ENCODE data around the gene CRTC1. TPM values are rescaled to one million over a fixed set of nuclear protein-coding genes. Genes with fewer than 3 reads are reported as not detected.
"Not testable (repeated sequence)": the region's sequence is repeated elsewhere in the genome, so short reads cannot be mapped to it uniquely, and the experiment has no call there.

CRTC1 gene
- total RNA-seq, 1 donor from 2014 or later, result 7.0 TPM

GRCh38 chr19:18680148-18680547 lies 3.3 kb upstream of the CRTC1 start:
- H3K27me3 Mint-ChIP-seq (ENCODE audit: low read depth); DNase-seq (ENCODE audit: low spot score); H3K9me3 Mint-ChIP-seq; H3K36me3 Mint-ChIP-seq (ENCODE audit: low read depth); H3K4me3 Mint-ChIP-seq (ENCODE audit: low read depth); H3K27ac Mint-ChIP-seq; H3K4me1 Mint-ChIP-seq (ENCODE audit: low read depth): not testable (repeated sequence)
- intact Hi-C loops (cut with micrococcal nuclease), result loop anchor here (10.0 kb wide), 1 partner anchor 165 kb away; no protein-coding TSS in a partner anchor

DNA sequence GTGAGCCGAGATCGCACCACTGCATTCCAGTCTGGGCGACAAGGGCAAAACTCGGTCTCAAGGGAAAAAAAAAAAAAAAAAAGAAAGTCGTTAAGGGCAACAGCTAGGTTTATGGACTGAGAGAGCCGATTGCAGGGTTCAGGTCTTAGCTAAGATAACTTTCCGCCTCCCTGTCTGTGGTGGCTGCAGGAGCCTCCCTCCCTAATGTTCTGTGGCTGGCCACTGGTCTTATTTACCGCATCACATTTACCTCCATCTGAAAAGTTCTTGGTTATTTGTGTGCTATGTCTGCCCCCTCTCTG lies 722 bp upstream of the CRTC1 start:
- Mint-ChIP-seq H3K27me3 (ENCODE audit: low read depth) (peaks cover 2% of the 10 kb centered on the region), H3K4me3 (ENCODE audit: low read depth) (peak overlapping the region; percentile 79), H3K4me1 (ENCODE audit: low read depth) (peaks cover 5% of the 10 kb centered on the region), H3K36me3 (ENCODE audit: low read depth) (no peaks in the 10 kb centered on the region), H3K27ac (peak overlapping the region; percentile 71), H3K9me3 (no peaks in the 10 kb centered on the region)
- DNase-seq (ENCODE audit: low spot score), result no peak
- intact Hi-C loops (cut with micrococcal nuclease), result loop anchor here (10.0 kb wide), 1 partner anchor 162 kb away; no protein-coding TSS in a partner anchor

DNA sequence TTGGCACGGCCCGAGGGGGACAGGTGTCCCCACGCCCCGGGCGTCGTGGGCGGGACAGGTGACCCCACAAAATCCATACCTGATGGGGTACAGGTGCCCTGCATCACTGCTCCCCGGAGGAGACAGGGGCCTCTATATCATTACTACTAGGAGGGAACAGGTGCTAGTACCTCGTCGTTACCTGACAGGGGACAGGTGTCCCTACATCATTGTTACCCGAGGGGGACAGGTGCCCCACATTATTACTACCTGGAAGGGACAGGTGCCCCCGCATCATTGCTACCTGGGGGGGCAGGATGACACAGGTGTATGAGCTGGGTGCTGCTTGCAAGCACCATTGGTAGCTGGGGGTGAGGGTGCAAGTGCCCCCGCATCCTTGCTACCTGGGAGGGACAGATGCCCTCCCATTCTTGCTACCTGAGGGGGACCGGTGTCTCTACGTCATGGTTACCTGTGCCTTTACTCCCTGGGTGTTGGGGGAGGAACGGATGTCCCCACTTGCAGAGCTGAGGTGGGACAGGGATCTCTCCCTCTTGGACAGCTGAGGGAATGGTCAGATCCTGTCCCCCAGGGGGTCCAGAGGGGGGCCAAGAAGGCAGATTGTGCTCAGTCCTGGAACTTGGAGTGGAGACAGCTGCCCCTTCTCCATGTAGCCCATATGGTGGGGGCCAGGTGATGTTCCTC lies 620 bp downstream of the CRTC1 start:
- H3K4me1 Mint-ChIP-seq (ENCODE audit: low read depth), result peaks cover 5% of the 10 kb centered on the region
- no peaks in the 10 kb centered on the region for H3K9me3 Mint-ChIP-seq
- intact Hi-C loops (cut with micrococcal nuclease), result loop anchor here (10.0 kb wide), 1 partner anchor 161 kb away; no protein-coding TSS in a partner anchor
- H3K36me3 Mint-ChIP-seq (ENCODE audit: low read depth), result no peaks in the 10 kb centered on the region
- no peak overlapping the region for H3K27ac Mint-ChIP-seq
- DNase-seq (ENCODE audit: low spot score), result no peak
- H3K4me3 Mint-ChIP-seq (ENCODE audit: low read depth), result peak overlapping the region; percentile 58
- H3K27me3 Mint-ChIP-seq (ENCODE audit: low read depth), result peaks cover 2% of the 10 kb centered on the region

GRCh38 chr19:18684642-18684993 lies 1.1 kb downstream of the CRTC1 start:
- intact Hi-C loops (cut with micrococcal nuclease), result loop anchor here (10.0 kb wide), 1 partner anchor 160 kb away; no protein-coding TSS in a partner anchor
- H3K27ac Mint-ChIP-seq, result no peak overlapping the region
- H3K36me3 Mint-ChIP-seq (ENCODE audit: low read depth), result no peaks in the 10 kb centered on the region
- H3K4me1 Mint-ChIP-seq (ENCODE audit: low read depth), result peaks cover 5% of the 10 kb centered on the region
- no peak for DNase-seq (ENCODE audit: low spot score)
- H3K9me3 Mint-ChIP-seq, result no peaks in the 10 kb centered on the region
- H3K4me3 Mint-ChIP-seq (ENCODE audit: low read depth), result peak overlapping the region; percentile 58
- peaks cover 2% of the 10 kb centered on the region for H3K27me3 Mint-ChIP-seq (ENCODE audit: low read depth)

- DNase-seq (ENCODE audit: low spot score), result no peak
- H3K4me1 Mint-ChIP-seq (ENCODE audit: low read depth), result peaks cover 5% of the 10 kb centered on the region
- intact Hi-C loops (cut with micrococcal nuclease), result loop anchor here (10.0 kb wide), 1 partner anchor 159 kb away; no protein-coding TSS in a partner anchor
- H3K9me3 Mint-ChIP-seq, result no peaks in the 10 kb centered on the region
- peaks cover 2% of the 10 kb centered on the region for H3K27me3 Mint-ChIP-seq (ENCODE audit: low read depth)
- H3K36me3 Mint-ChIP-seq (ENCODE audit: low read depth), result no peaks in the 10 kb centered on the region
- H3K4me3 Mint-ChIP-seq (ENCODE audit: low read depth), result no peak overlapping the region
- H3K27ac Mint-ChIP-seq, result no peak overlapping the region
These were observed 2.2 kb downstream of the CRTC1 start for GRCh38 chr19:18685597-18686190.

- intact Hi-C loops (cut with micrococcal nuclease), result loop anchor here (10.0 kb wide), 1 partner anchor 157 kb away; no protein-coding TSS in a partner anchor
- Mint-ChIP-seq H3K36me3 (ENCODE audit: low read depth) (no peaks in the 10 kb centered on the region), H3K4me3 (ENCODE audit: low read depth) (no peak overlapping the region)
These were observed 4.4 kb downstream of the CRTC1 start for GRCh38 chr19:18687740-18688465.

GRCh38 chr19:18696023-18696422 lies 12.5 kb downstream of the CRTC1 start:
- DNase-seq (ENCODE audit: low spot score), result no peak
- Mint-ChIP-seq H3K36me3 (ENCODE audit: low read depth) (no peaks in the 10 kb centered on the region), H3K27me3 (ENCODE audit: low read depth) (no peaks in the 10 kb centered on the region), H3K27ac (no peak overlapping the region), H3K4me1 (ENCODE audit: low read depth) (peaks cover 15% of the 10 kb centered on the region), H3K9me3 (no peaks in the 10 kb centered on the region), H3K4me3 (ENCODE audit: low read depth) (no peak overlapping the region)
- intact Hi-C loops (cut with micrococcal nuclease), result no loop called here

More at GRCh38 chr19:18687740-18688465, 4.4 kb downstream of the CRTC1 start:
- peaks cover 3% of the 10 kb centered on the region for H3K4me1 Mint-ChIP-seq (ENCODE audit: low read depth)
- no peaks in the 10 kb centered on the region for H3K27me3 Mint-ChIP-seq (ENCODE audit: low read depth)
- no peak overlapping the region for H3K27ac Mint-ChIP-seq
- DNase-seq (ENCODE audit: low spot score), result no peak
- no peaks in the 10 kb centered on the region for H3K9me3 Mint-ChIP-seq

- no peak for DNase-seq (ENCODE audit: low spot score)
- peaks cover 19% of the 10 kb centered on the region for H3K4me1 Mint-ChIP-seq (ENCODE audit: low read depth)
- H3K4me3 Mint-ChIP-seq (ENCODE audit: low read depth), result no peak overlapping the region
- intact Hi-C loops (cut with micrococcal nuclease), result no loop called here
- H3K36me3 Mint-ChIP-seq (ENCODE audit: low read depth), result no peaks in the 10 kb centered on the region
- no peaks in the 10 kb centered on the region for H3K9me3 Mint-ChIP-seq
- H3K27me3 Mint-ChIP-seq (ENCODE audit: low read depth), result peaks cover 3% of the 10 kb centered on the region
- H3K27ac Mint-ChIP-seq, result no peak overlapping the region
These were observed 14.2 kb downstream of the CRTC1 start for GRCh38 chr19:18697680-18698079.

- H3K4me3 Mint-ChIP-seq (ENCODE audit: low read depth), result peak overlapping the region; percentile 39
- H3K27me3 Mint-ChIP-seq (ENCODE audit: low read depth), result peaks cover 3% of the 10 kb centered on the region
- no peak for DNase-seq (ENCODE audit: low spot score)
- no peaks in the 10 kb centered on the region for H3K9me3 Mint-ChIP-seq
- H3K36me3 Mint-ChIP-seq (ENCODE audit: low read depth), result no peaks in the 10 kb centered on the region
- intact Hi-C loops (cut with micrococcal nuclease), result no loop called here
- H3K27ac Mint-ChIP-seq, result no peak overlapping the region
- H3K4me1 Mint-ChIP-seq (ENCODE audit: low read depth), result peaks cover 19% of the 10 kb centered on the region
These were observed 15.1 kb downstream of the CRTC1 start for GRCh38 chr19:18698321-18699167.

GRCh38 chr19:18699403-18700054 lies 16.0 kb downstream of the CRTC1 start:
- H3K36me3 Mint-ChIP-seq (ENCODE audit: low read depth), result no peaks in the 10 kb centered on the region
- peak overlapping the region; percentile 58 for H3K4me3 Mint-ChIP-seq (ENCODE audit: low read depth)
- no peaks in the 10 kb centered on the region for H3K9me3 Mint-ChIP-seq
- intact Hi-C loops (cut with micrococcal nuclease), result no loop called here
- peaks cover 19% of the 10 kb centered on the region for H3K4me1 Mint-ChIP-seq (ENCODE audit: low read depth)
- no peak for DNase-seq (ENCODE audit: low spot score)
- no peak overlapping the region for H3K27ac Mint-ChIP-seq
- H3K27me3 Mint-ChIP-seq (ENCODE audit: low read depth), result peaks cover 3% of the 10 kb centered on the region

GRCh38 chr19:18700501-18701249 lies 17.2 kb downstream of the CRTC1 start:
- intact Hi-C loops (cut with micrococcal nuclease), result no loop called here
- peak; percentile 55 for DNase-seq (ENCODE audit: low spot score)
- Mint-ChIP-seq H3K27me3 (ENCODE audit: low read depth) (peaks cover 3% of the 10 kb centered on the region), H3K4me1 (ENCODE audit: low read depth) (peaks cover 19% of the 10 kb centered on the region), H3K27ac (no peak overlapping the region), H3K36me3 (ENCODE audit: low read depth) (no peaks in the 10 kb centered on the region), H3K4me3 (ENCODE audit: low read depth) (peak overlapping the region; percentile 64), H3K9me3 (no peaks in the 10 kb centered on the region)
